ENCODE data around the gene FOXJ1.

GRCh38 chr17:76147211-76148014 is 6.4 kb upstream of the FOXJ1 start:
- TF ChIP-seq POLR2A (IDR thresholded peaks at IDR 0.05; ENCODE audit: low read depth, low read length), result no peak
- no peak for TF ChIP-seq POLR2AphosphoS5 (IDR thresholded peaks at IDR 0.05; ENCODE audit: low read depth, low read length)
- no peak for TF ChIP-seq PAX5 (IDR thresholded peaks at IDR 0.05; ENCODE audit: insufficient read depth, low read length, severe bottlenecking)
